Neuronal stem cell (in vitro differentiated cells): ENCODE results near the gene PLXNC1.

Experiments used
- DNase-seq: peaks from one replicate; pipeline ENCODE4 v3.0.0-alpha.2; 2013; ENCODE audit warnings: low spot score
- H2AFZ ChIP-seq: one replicate; pipeline ENCODE4 v1.6.1; 2013; ENCODE audit warnings: mild to moderate bottlenecking, low read length, inconsistent platforms
- H2AK5ac ChIP-seq: 2 replicates; pipeline ENCODE4 v1.6.1; 2013; ENCODE audit warnings: low read depth, mild to moderate bottlenecking, inconsistent platforms, low read length, moderate library complexity, mixed read lengths
- H2BK120ac ChIP-seq: 2 replicates; pipeline ENCODE4 v1.6.1; 2013; ENCODE audit warnings: low read depth, mild to moderate bottlenecking, inconsistent platforms, low read length, moderate library complexity, mixed read lengths
- H2BK12ac ChIP-seq: one replicate; pipeline ENCODE4 v1.6.1; 2013; ENCODE audit warnings: low read length, inconsistent platforms
- H2BK15ac ChIP-seq: 2 replicates; pipeline ENCODE4 v1.6.1; 2013; ENCODE audit warnings: mild to moderate bottlenecking, low read length, inconsistent platforms, mixed read lengths
- H2BK5ac ChIP-seq: one replicate; pipeline ENCODE4 v1.6.1; 2013; ENCODE audit warnings: inconsistent platforms, mild to moderate bottlenecking, low read length, moderate library complexity
- H3K14ac ChIP-seq: one replicate; pipeline ENCODE4 v1.6.1; 2013; ENCODE audit warnings: low read length, inconsistent platforms
- H3K18ac ChIP-seq: 2 replicates; pipeline ENCODE4 v1.6.1; 2013; ENCODE audit warnings: low read length, inconsistent platforms
- H3K23ac ChIP-seq: 2 replicates; pipeline ENCODE4 v1.6.1; 2013; ENCODE audit warnings: low read depth, mild to moderate bottlenecking, mixed read lengths, low read length, inconsistent platforms; ENCODE audit not compliant: poor library complexity
- H3K27ac ChIP-seq: replicated peaks from 3 replicates; pipeline ENCODE4 v1.5.1; 2013; ENCODE audit warnings: low read length, inconsistent platforms
- H3K27me3 ChIP-seq, 3 experiments: 2 replicates each; pipeline ENCODE4 v1.6.1; 2013; ENCODE audit warnings: low read length in 3 of 3, mild to moderate bottlenecking in 2 of 3, inconsistent platforms in 1 of 3, low read depth in 1 of 3, mixed read lengths in 1 of 3, moderate library complexity in 1 of 3; ENCODE audit not compliant: control insufficient read depth in 3 of 3, insufficient read depth in 3 of 3
- H3K36me3 ChIP-seq, 2 donors: replicated peaks in 1 of 2; 2 replicates each; pipeline ENCODE4 v1.6.1; 2013; ENCODE audit warnings: low read length in 2 of 2; ENCODE audit not compliant: control insufficient read depth in 2 of 2, insufficient read depth in 2 of 2
- H3K4ac ChIP-seq: 2 replicates; pipeline ENCODE4 v1.6.1; 2013; ENCODE audit warnings: inconsistent platforms, mild to moderate bottlenecking, low read length, moderate library complexity
- H3K4me1 ChIP-seq, 2 donors: 1 replicate in 1 of 2; 2 replicates in 1 of 2; pipeline ENCODE4 v1.6.1; 2013; ENCODE audit warnings: low read length in 2 of 2, low read depth in 1 of 2; ENCODE audit not compliant: control insufficient read depth in 2 of 2, insufficient read depth in 1 of 2
- H3K4me2 ChIP-seq: one replicate; pipeline ENCODE4 v1.6.1; 2013; ENCODE audit warnings: mild to moderate bottlenecking, low read length, inconsistent platforms; ENCODE audit not compliant: insufficient read depth, poor library complexity, severe bottlenecking
- H3K4me3 ChIP-seq, 2 donors: 2 replicates each; pipeline ENCODE4 v1.5.1; 2013; ENCODE audit warnings: low read length in 2 of 2, mild to moderate bottlenecking in 2 of 2, inconsistent platforms in 1 of 2, moderate library complexity in 1 of 2
- H3K79me1 ChIP-seq: one replicate; pipeline ENCODE4 v1.6.1; 2013; ENCODE audit warnings: low read depth, mild to moderate bottlenecking, inconsistent platforms, low read length, moderate library complexity
- H3K9ac ChIP-seq: one replicate; pipeline ENCODE4 v1.6.1; 2013; ENCODE audit warnings: mild to moderate bottlenecking, low read depth, low read length, inconsistent platforms; ENCODE audit not compliant: poor library complexity
- H3K9me3 ChIP-seq, 2 donors: replicated peaks in 1 of 2; 2 replicates each; pipeline versions ENCODE3 to v1.6.1; 2013; ENCODE audit warnings: low read length in 2 of 2, mild to moderate bottlenecking in 2 of 2, inconsistent platforms in 1 of 2, low read depth in 1 of 2, mixed read lengths in 1 of 2, moderate library complexity in 1 of 2; ENCODE audit not compliant: control insufficient read depth in 2 of 2, insufficient read depth in 1 of 2
- H4K8ac ChIP-seq: one replicate; pipeline ENCODE4 v1.6.1; 2013; ENCODE audit warnings: low read depth, mild to moderate bottlenecking, inconsistent platforms, low read length, moderate library complexity
- H4K91ac ChIP-seq: one replicate; pipeline ENCODE4 v1.6.1; 2013; ENCODE audit warnings: low read length, low read depth, mild to moderate bottlenecking, inconsistent platforms; ENCODE audit not compliant: poor library complexity
- WGBS, 2 donors: extraction: QIAGEN DNeasy Blood & Tissue Kit; methylation state at CpG; one replicate each; pipeline ENCODE4 v1.1.7; 2013; ENCODE audit warnings: missing lambda C conversion rate in 2 of 2, mixed read lengths in 1 of 2; ENCODE audit not compliant: insufficient read length in 2 of 2, insufficient replicate concordance in 1 of 2; ENCODE audit errors: extremely low coverage in 2 of 2; 5-methylcytosine and 5-hydroxymethylcytosine counted together

PLXNC1 gene

DNA sequence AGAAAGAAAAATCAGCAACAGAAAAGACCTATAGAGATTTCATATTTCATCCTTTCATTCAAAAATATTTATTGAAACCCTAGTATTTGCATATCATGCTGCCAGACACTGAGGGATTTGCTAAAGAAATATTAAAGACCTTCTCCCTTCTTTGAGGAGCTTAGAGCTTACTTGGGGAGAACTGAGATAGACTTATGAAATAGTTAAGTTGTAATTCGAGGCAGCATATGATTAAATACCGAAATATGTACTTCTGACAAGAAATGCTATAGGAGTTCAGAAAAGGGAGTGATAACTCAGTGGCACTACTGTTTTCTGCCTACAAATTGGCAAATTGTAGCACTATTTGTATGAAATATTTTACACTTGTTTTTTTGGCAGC, 59.1 kb downstream of the PLXNC1 start:
- Histone ChIP-seq H2BK120ac (no peak overlapping the region), H2AFZ (no peak overlapping the region), H3K9ac (no peak overlapping the region), H3K79me1 (no peaks in the 10 kb centered on the region), H3K27me3 (no peaks in the 10 kb centered on the region), H3K14ac (no peak overlapping the region), H3K4me2 (no peak overlapping the region), H4K91ac (no peak overlapping the region), H2BK12ac (no peak overlapping the region), H2BK15ac (no peak overlapping the region), H3K4me1 (peaks cover 0 to 2% of the 10 kb centered on the region in 2 donors), H3K4ac (no peak overlapping the region), H2AK5ac (no peak overlapping the region), H3K9me3 (no peaks in the 10 kb centered on the region), H3K18ac (no peak overlapping the region), H3K4me3 (no peak overlapping the region), H2BK5ac (no peak overlapping the region), H4K8ac (no peak overlapping the region), H3K36me3 (no peaks in the 10 kb centered on the region), H3K23ac (no peak overlapping the region), H3K27ac (no peak overlapping the region)
- DNase-seq, result no peak
- WGBS, 2 donors, result no CpG with 5 or more reads among the region's 2 CpGs

DNA sequence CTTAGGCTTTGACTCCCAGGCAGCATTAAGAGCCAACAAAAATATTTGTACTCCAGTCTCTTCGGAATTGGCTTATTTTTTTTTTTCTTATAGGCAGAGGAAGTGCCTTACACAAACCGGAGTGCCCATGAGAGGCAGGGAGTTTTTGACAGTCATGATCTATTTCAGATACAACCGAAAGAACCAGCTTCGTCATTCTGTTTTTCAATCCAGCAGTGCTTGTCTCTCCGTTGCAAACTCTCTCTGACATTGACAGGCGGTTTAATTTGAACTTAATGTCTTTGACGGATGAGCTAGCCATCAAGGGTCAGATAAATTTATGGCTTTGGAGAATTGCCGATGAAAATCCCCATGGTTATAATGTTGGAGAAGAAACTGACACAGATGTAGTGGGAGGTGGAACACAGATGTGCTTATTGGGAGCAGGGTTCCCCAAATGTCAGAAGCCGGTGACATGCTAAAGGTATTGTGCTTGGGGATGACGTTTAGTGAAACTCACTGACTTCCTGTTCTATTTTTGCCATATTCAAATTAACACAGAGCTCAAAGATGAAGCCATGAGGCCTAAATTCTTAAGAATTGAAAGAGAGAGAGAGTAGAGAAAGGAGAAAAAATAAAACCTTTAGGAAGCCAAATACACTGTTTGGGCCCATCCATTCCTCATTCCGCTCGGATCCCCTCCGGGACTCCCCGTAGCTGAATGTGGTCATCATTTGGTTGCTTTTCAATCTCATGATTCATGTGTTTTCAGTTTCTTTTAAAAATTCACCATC, 59.7 kb downstream of the PLXNC1 start:
- DNase-seq, result no peak
- H2BK12ac ChIP-seq, result no peak overlapping the region
- no CpG with 5 or more reads among the region's 14 CpGs for WGBS, 2 donors
- H3K4me1 ChIP-seq, result peaks cover 0 to 2% of the 10 kb centered on the region in 2 donors
- H2BK15ac ChIP-seq, result no peak overlapping the region
- no peak overlapping the region for H3K4me3 ChIP-seq
- no peak overlapping the region for H4K91ac ChIP-seq
- no peaks in the 10 kb centered on the region for H3K27me3 ChIP-seq
- no peaks in the 10 kb centered on the region for H3K9me3 ChIP-seq
- no peak overlapping the region for H3K9ac ChIP-seq
- H4K8ac ChIP-seq, result no peak overlapping the region
- H3K79me1 ChIP-seq, result no peaks in the 10 kb centered on the region
- no peak overlapping the region for H3K4ac ChIP-seq
- no peak overlapping the region for H2AK5ac ChIP-seq
- H2BK5ac ChIP-seq, result no peak overlapping the region
- H3K14ac ChIP-seq, result no peak overlapping the region
- no peak overlapping the region for H3K18ac ChIP-seq
- H2AFZ ChIP-seq, result no peak overlapping the region
- H3K23ac ChIP-seq, result no peak overlapping the region
- H3K36me3 ChIP-seq, result no peaks in the 10 kb centered on the region
- H3K4me2 ChIP-seq, result no peak overlapping the region
- no peak overlapping the region for H3K27ac ChIP-seq
- H2BK120ac ChIP-seq, result no peak overlapping the region

DNA sequence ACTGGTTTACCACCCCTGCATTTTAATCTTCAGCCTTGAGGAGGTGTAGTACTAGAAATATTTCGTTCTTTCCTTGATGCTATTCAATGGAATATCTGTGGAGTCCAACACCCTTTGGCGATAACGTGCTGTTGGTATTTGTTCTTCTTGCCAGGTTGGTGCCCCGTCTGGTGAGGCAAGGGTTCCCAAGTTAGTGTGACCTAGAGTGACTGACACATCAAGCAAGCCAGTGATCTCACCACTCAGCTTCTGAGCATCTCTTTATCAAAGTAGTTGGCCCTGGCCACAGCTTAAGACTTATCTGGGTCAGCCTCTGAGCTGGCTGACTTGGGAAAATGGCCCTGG, 60.2 kb downstream of the PLXNC1 start:
- H3K4ac ChIP-seq, result no peak overlapping the region
- no peak overlapping the region for H3K23ac ChIP-seq
- no peak overlapping the region for H3K9ac ChIP-seq
- no peak overlapping the region for H3K27ac ChIP-seq
- no CpG with 5 or more reads among the region's 4 CpGs for WGBS, 2 donors
- no peak for DNase-seq
- no peak overlapping the region for H2BK5ac ChIP-seq
- H2AFZ ChIP-seq, result no peak overlapping the region
- H3K36me3 ChIP-seq, result no peaks in the 10 kb centered on the region
- H3K4me3 ChIP-seq, result no peak overlapping the region
- no peak overlapping the region for H4K91ac ChIP-seq
- no peak overlapping the region for H2AK5ac ChIP-seq
- H2BK12ac ChIP-seq, result no peak overlapping the region
- H3K9me3 ChIP-seq, result no peaks in the 10 kb centered on the region
- H3K14ac ChIP-seq, result no peak overlapping the region
- no peak overlapping the region for H2BK120ac ChIP-seq
- no peaks in the 10 kb centered on the region for H3K79me1 ChIP-seq
- no peak overlapping the region for H2BK15ac ChIP-seq
- H3K4me1 ChIP-seq, result peaks cover 0 to 2% of the 10 kb centered on the region in 2 donors
- no peak overlapping the region for H4K8ac ChIP-seq
- no peak overlapping the region for H3K4me2 ChIP-seq
- no peaks in the 10 kb centered on the region for H3K27me3 ChIP-seq
- no peak overlapping the region for H3K18ac ChIP-seq

DNA sequence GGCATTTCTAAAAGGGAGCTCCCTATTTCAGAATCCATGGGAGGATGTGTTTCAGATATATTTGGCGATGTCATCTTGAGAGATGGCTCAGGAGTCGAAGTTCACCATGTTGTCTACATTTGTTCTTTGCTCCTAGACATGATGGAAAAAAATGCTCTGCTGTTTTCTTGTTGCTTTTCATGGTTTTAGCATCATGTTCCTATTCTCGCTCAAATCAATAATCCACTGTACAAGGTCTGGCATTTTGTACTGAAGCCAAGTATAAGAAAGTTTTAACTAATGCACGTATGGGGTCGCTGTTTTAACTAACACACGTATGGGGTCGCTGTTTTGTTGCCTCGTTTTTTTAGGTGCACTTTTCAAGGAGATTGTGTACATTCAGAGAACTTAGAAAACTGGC, 60.9 kb downstream of the PLXNC1 start:
- Histone ChIP-seq H2AFZ (no peak overlapping the region), H2BK12ac (no peak overlapping the region), H3K4ac (no peak overlapping the region), H2BK15ac (no peak overlapping the region), H3K18ac (no peak overlapping the region), H3K27ac (no peak overlapping the region), H3K14ac (no peak overlapping the region), H3K27me3 (no peaks in the 10 kb centered on the region), H2BK120ac (no peak overlapping the region), H4K91ac (no peak overlapping the region), H3K4me3 (no peak overlapping the region), H3K4me1 (no peaks in the 10 kb centered on the region), H3K23ac (no peak overlapping the region), H3K79me1 (no peaks in the 10 kb centered on the region), H3K9ac (no peak overlapping the region), H3K9me3 (no peaks in the 10 kb centered on the region), H2BK5ac (no peak overlapping the region), H3K36me3 (no peaks in the 10 kb centered on the region), H3K4me2 (no peak overlapping the region), H4K8ac (no peak overlapping the region), H2AK5ac (no peak overlapping the region)
- no peak for DNase-seq
- no CpG with 5 or more reads among the region's 8 CpGs for whole genome bisulfite sequencing, 2 donors
